Measurements from ENCODE around the gene SKA3.
"Not testable (repeated sequence)": the region's sequence is repeated elsewhere in the genome, so short reads cannot be mapped to it uniquely, and the experiment has no call there.

Gene SKA3

DNA sequence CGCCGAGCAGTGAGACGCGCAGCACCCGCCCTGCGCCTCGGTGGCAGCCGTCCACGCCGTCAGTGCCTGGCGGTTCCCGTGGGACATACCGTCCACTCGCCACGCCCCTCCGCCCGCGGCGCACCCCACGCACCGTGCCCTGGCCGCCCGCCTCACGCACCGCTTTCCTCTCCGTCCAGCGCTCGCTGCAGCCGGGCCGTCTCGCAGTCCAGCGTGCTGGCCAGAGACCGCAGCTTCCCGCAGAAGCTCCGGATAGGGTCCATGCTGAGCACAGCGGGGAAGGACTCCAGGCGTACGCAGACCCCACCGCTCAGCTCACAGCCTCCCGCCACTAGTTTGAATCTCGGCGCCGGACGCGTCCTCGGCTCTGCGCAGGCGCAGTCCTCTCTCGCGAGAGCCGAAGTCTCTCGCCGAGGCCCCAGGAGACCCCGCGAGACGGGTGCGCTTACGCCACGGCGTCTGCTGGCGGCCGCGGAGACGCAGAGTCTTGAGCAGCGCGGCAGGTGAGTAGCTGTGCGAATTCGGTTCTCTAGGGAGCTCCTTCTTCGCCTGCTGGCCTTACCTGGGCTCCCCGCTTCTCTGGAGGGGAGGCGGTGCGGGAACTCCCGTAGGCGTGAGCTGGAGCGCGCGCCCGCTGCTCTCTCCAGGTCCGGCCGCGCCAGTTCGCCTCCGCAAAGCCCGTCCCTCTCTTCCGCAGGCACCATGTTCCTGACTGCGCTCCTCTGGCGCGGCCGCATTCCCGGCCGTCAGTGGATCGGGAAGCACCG, at the start of gene SKA3, which contains the start of gene MRPL57:
Gene SKA3, minus strand, starts transcription at position 338 of the 767 bp plus-strand sequence. Its CDS starts 75 bp downstream, at position 263.
Gene MRPL57, plus strand, starts transcription at position 444 of the 767 bp plus-strand sequence. Its CDS starts 259 bp downstream, at position 703.
- DNase-seq (ENCODE audit: low spot score): peak; percentile 97

DNA sequence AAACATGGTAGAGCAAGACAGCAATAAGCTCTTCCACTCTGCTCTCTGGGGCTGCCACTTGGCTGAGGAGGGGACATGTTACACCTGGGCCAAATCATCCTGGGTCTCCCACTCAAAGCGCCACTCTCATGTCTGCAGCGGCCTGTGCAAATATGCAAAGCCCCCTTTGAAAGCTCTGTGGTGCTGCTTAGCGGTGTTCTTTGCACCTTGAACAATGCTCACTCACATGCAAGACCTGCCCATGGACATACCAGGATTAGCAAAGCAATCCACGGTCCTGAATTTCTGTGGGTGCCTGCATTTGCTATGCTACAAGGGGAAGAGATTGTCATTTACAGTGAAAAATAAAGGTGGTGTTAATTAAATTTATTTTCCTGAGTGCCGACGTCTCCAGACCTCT, 48.7 kb upstream of the SKA3 start:
- DNase-seq (ENCODE audit: low spot score): no peak

DNA sequence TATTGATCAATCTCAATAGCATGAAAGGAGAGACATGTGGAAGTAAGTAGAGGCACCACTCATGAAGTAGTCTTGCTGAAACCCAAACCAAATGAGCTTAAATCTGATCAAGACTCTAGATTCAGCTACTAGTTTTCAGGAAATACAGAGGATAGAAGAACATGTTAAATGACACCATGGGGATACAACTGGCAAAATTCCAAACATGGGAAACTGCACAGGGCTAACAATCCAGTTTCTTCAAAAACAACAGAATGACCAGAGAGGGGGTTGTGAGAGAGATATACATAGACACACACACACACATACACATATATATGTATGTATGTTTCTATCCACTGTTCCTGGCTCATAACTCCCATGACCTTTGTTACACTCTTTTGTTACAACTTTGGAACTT, 44.9 kb upstream of the SKA3 start:
- no peak for DNase-seq (ENCODE audit: low spot score)

DNA sequence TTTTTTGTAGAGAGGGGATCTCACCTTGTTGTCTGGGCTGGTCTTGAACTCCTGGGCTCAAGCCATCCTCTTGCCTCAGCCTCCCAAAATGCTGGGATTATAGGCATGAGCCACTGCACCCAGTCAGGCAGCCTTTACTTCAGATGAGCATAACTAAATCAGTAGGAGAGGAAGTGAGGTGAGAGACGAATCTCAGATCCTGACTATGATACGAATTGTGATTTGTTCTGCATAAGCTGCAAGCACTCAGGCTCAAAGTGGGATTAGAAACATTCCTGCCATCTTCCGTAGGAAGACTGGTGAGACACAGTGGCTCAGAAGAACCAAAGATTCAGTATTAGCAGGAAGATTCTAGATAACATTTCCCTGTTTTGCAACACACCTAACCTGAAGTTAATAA, 43.4 kb upstream of the SKA3 start:
- DNase-seq (ENCODE audit: low spot score): not testable (repeated sequence)

DNA sequence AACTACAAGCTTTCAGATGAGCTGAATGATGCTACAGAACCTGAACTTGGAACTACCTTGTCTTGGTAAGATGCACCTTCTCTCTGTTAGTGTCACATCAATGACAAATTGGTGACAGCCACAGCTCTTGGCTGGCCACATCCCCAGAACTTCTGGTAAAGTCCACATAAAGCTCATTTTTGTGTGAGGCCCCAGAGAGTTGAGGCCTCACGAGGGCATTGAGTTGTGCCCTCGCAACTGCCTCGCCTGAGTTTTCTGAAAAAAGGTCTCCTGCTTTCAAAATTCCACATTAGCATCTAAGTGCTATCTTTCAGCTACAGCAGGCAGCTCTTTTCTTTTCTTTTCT, 42.7 kb upstream of the SKA3 start:
- DNase-seq (ENCODE audit: low spot score): no peak

- peak; percentile 3 for DNase-seq (ENCODE audit: low spot score)
These were observed 42.1 kb upstream of the SKA3 start for GRCh38 chr13:21218351-21219035.

DNA sequence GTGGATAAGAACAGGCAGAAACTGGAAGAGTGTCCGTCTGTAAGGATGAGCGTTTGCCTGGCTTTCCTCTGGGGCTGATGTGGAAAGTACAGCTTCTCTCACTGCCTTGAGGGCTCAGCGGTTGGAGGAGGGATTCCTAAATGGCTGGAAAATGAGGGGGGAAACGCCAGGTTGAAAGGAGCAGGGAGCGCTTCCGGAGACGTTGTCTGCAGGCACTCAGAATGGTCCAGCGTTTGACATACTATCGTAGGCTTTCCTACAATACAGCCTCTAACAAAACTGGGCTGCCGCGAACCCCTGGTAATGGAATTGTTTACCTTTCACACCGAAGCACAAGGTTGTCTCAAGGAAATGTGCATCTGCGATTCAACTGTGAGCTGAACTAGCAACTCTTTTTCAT, 40.0 kb upstream of the SKA3 start:
- no peak for DNase-seq (ENCODE audit: low spot score)

GRCh38 chr13:21215419-21215818, 39.1 kb upstream of the SKA3 start:
- DNase-seq (ENCODE audit: low spot score): not testable (repeated sequence)

DNA sequence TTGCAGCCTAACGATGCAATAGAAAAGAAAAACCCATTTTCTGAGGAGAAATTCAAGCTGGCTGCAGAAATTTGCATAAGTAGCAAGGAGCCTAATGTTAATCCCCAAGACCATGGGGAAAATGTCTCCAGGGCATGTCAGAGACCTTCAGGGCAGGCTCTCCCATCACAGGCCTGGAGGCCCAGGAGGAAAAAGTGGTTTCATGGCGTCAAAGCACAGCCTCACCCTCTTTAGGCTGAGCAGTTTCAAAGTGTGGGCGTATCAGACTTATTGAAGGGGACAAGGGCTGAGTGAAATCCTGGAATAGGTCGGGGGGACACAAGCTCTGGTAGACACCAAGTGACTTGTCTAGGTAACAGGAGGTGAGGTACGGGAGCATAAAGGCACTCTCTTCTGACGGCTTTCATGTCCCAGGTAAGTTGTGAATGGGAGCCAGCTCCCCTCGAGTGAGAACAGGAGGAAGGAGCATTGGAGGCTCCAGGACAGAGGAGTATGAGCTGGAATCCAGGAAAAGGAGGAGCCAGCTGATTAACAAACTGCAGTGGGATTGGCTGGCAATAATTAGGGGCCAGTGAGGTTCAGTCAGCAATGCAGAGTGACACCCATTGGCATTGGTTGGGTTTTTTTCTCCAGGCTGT, 35.9 kb upstream of the SKA3 start:
- no peak for DNase-seq (ENCODE audit: low spot score)

DNA sequence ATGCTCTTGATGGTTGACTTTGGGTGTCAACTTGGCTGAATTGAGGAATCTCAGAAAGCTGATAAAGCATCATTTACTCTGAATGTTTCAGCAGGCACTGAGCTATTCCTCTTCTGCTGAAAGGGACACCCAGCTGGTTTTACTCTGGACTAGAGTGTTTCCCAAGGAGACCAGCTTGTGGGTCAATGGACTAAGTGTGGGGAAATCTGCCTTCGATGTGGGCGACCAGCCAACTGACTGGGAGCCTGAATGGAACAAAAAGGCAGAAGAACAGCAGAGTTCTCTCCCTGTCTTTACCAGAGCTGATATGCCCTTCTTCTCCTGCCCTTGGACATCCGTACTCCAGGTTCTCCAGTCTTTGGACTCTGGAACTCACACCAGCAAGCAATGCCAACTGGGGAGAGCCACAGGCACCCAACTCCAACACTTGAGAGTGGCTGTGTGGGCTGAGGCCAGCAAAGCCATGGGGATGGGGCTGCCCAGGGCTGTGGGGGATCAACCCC, 32.4 kb upstream of the SKA3 start:
- DNase-seq (ENCODE audit: low spot score): no peak

DNA sequence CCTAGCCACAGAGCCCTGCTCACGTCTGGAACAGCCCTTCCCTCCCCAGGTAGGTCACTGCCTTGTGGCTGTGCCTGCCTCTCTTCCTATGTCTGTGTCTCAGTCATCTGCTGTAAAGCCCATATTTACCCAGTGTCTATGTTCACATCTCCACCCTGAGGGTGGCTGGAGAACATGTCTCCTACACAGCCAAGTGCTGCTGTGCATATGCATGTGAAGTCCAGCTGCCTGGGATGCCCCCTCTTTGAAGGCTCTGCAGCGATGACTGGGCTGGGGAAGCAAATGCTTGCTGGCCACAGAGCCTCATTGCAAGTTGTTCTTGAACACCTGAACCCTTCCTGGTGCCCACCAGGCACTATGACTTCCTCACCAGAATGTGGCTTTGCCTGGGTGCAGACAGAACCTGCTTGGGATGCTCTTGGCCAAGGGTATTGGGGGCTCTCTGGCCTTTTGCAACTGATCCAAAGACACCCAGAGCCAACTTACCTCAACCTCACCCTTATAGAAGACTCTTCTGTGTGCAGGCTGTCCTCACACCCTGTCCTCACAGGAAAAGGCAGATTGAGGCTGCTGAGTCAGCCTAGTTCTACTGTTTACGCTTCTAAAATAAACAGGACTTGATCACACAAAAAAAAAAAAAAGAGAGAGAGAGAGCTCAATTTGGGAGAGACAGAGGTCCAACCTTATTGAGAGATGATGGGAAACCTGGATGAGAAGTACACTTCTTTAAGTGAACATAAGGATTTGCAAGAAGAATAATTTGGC, 26.6 kb upstream of the SKA3 start:
- DNase-seq (ENCODE audit: low spot score): no peak

DNA sequence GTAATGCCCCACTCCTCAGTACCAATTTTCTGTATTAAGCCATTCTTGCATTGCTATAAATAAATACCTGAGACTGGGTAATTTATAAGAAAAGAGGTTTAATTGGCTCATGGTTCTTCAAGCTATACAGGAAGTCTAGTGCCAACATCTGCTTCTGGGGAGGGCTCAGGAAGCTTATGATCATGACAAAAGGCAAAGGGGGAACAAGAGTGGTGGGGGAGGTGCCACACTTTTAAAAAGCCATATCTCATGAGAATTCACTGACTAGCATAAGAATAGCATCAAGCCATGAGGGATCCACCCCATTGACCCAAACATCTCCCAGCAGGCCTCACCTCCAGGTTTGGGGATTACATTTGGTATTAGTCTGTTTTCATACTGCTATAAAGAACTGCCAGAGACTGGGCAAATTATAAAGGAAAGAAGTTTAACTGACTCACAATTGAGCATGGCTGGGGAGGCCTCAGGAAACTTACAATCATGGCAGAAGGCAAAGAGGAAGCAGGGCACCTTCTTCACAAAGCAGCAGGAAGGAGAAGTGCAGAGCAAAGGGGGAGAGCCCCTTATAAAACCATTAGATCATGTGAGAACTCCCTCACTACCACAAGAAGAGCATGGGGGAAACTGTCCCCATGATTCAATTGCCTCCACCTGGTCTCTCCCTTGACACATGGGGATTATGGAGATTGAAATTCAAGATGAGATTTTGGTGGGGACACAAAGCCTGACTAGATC, 25.3 kb upstream of the SKA3 start:
- not testable (repeated sequence) for DNase-seq (ENCODE audit: low spot score)

DNA sequence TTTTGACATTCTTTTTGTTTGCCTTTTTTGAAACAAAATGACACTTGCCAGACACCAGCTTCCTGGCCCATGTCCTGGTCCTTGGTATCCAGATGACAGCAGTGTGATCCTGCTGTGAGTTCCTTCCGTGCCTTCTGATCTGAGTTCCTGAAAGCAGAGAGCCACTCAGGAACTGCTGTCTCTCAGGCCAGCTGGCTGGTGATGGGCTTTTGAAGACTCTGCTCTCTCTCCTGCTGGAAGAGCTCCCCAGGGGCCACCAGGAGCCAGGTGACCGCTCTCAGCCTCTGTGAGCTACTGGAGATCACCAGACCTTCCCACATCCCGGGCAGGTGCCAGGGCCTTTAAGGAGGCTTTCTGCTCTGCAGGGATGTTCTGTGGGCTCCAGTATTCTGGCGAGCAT, 22.0 kb upstream of the SKA3 start:
- not testable (repeated sequence) for DNase-seq (ENCODE audit: low spot score)

GRCh38 chr13:21197606-21198225, 21.4 kb upstream of the SKA3 start:
- DNase-seq (ENCODE audit: low spot score): not testable (repeated sequence)

- DNase-seq (ENCODE audit: low spot score): not testable (repeated sequence)
These were observed 18.4 kb upstream of the SKA3 start for GRCh38 chr13:21194756-21195155.

- DNase-seq (ENCODE audit: low spot score): not testable (repeated sequence)
These were observed 10.1 kb upstream of the SKA3 start for GRCh38 chr13:21186410-21186809.

DNA sequence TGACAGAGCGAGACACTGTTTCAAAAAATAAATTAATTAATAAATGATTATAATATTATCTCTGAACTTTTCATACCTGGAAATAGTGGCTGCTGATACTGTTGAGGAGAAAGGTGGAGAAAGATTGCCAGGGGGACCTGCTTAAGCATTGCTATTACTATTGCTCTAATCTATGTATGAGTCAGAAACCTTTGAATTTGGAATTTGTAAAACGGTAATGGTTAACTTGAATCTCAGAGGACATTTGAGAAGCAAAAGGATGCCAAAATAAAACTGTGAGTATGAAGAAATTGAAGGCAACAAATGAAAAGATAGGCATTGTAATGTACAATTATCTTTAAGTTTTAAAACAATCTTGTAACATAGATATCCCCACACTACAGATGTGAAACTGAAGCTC, 5.3 kb upstream of the SKA3 start:
- no peak for DNase-seq (ENCODE audit: low spot score)

DNA sequence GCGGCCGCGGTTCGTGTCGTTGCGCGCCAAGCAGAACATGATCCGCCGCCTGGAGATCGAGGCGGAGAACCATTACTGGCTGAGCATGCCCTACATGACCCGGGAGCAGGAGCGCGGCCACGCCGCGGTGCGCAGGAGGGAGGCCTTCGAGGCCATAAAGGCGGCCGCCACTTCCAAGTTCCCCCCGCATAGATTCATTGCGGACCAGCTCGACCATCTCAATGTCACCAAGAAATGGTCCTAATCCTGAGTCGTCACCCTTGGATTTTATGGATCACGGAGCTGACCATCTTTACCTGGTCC, 581 bp upstream of the SKA3 start:
- DNase-seq (ENCODE audit: low spot score): peak; percentile 51

GRCh38 chr13:21175656-21176214, 617 bp downstream of the SKA3 start:
- no peak for DNase-seq (ENCODE audit: low spot score)

DNA sequence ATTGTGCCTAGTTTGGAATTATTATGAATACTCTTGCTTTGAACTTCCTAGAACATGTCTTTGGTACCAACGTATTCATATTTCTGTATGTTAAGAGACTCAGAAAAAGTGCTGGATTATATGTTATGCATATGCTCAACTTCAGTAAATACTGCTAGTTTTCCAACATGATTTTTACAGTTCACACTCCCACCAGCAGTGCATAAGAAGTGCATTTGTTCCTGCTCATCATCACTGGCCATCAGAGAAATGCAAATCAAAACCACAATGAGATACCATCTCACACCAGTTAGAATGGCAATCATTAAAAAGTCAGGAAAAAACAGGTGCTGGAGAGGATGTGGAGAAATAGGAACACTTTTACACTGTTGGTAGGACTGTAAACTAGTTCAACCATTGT, 2.6 kb downstream of the SKA3 start:
- DNase-seq (ENCODE audit: low spot score): not testable (repeated sequence)

GRCh38 chr13:21171420-21171819, 4.9 kb downstream of the SKA3 start:
- no peak for DNase-seq (ENCODE audit: low spot score)

Measured in NAMALWA (cell line).